H1 (cell line): Measurements from ENCODE around the gene TFF3. TPM values are rescaled to one million over a fixed set of nuclear protein-coding genes. Genes with fewer than 3 reads are reported as not detected.
"Not testable (repeated sequence)": the region's sequence is repeated elsewhere in the genome, so short reads cannot be mapped to it uniquely, and the experiment has no call there.

Experiments used
- CTCF ChIA-PET: fragments of 300-600 bp; sonication (Branson Sonifier 250); formaldehyde crosslinking; loops from one replicate; lab custom pipeline; 2021; ENCODE audit not compliant: partially characterized antibody; lab: Charles Lee
- POLR2A ChIA-PET: fragments of 300-600 bp; sonication (Branson Sonifier 250); formaldehyde crosslinking; loops from one replicate; lab custom pipeline; 2021; ENCODE audit warnings: inconsistent platforms; ENCODE audit not compliant: partially characterized antibody; lab: Charles Lee
- DNase-seq, 2 experiments: peaks; one replicate each; pipeline versions ENCODE4 v3.0.0 to v3.0.0-alpha.2; 2010 to 2022; ENCODE audit warnings: low spot score in 2 of 2, low read depth in 1 of 2, mixed read lengths in 1 of 2
- FAIRE-seq: peaks from 2 replicates; lab custom pipeline; 2011; peaks lifted over from hg19 to GRCh38; lab: Jason Lieb, UNC
- H2AFZ ChIP-seq: 2 replicates; pipeline ENCODE4 v1.8.1; 2012; ENCODE audit warnings: low read length, inconsistent platforms
- H2AK5ac ChIP-seq: 2 replicates; pipeline ENCODE4 v1.6.1; 2013; ENCODE audit warnings: low read depth, low read length
- H2BK120ac ChIP-seq: replicated peaks from 2 replicates; pipeline ENCODE3; 2013; ENCODE audit warnings: low read depth, low read length, inconsistent platforms
- H2BK12ac ChIP-seq: 2 replicates; pipeline ENCODE4 v1.6.1; 2013; ENCODE audit warnings: low read depth, low read length
- H2BK15ac ChIP-seq: 2 replicates; pipeline ENCODE4 v1.6.1; 2013; ENCODE audit warnings: low read length
- H2BK20ac ChIP-seq: 2 replicates; pipeline ENCODE4 v1.6.1; 2013; ENCODE audit warnings: low read length
- H2BK5ac ChIP-seq: 2 replicates; pipeline ENCODE4 v1.6.1; 2013; ENCODE audit warnings: low read depth, low read length
- H3K14ac ChIP-seq: 2 replicates; pipeline ENCODE4 v1.6.1; 2013; ENCODE audit warnings: inconsistent platforms; ENCODE audit not compliant: insufficient read length
- H3K18ac ChIP-seq: 2 replicates; pipeline ENCODE4 v1.6.1; 2013; ENCODE audit warnings: low read length; ENCODE audit errors: extremely low read depth
- H3K23ac ChIP-seq: 2 replicates; pipeline ENCODE4 v1.6.1; 2013; ENCODE audit warnings: inconsistent platforms; ENCODE audit not compliant: insufficient read length
- H3K23me2 ChIP-seq: 2 replicates; pipeline ENCODE4 v1.6.1; 2013; ENCODE audit warnings: low read depth, low read length
- H3K27ac ChIP-seq: 2 replicates; pipeline ENCODE4 v1.6.1; 2011; ENCODE audit warnings: low read depth, low read length, inconsistent platforms
- H3K27me3 ChIP-seq, 4 experiments: replicated peaks in 1 of 4; 1 replicate in 1 of 4; 2 replicates in 3 of 4; pipeline versions ENCODE4 v1.6.1 to v1.8.1; 2011 to 2013; ENCODE audit warnings: low read length in 3 of 4, mild to moderate bottlenecking in 3 of 4, inconsistent platforms in 2 of 4, mixed read lengths in 2 of 4, moderate library complexity in 1 of 4; ENCODE audit not compliant: control insufficient read depth in 3 of 4, insufficient read depth in 3 of 4; ENCODE audit errors: extremely low read depth in 1 of 4
- H3K36me3 ChIP-seq, 4 experiments: 2 replicates each; pipeline versions ENCODE4 v1.6.1 to v1.8.1; 2011 to 2013; ENCODE audit warnings: mild to moderate bottlenecking in 4 of 4, low read length in 3 of 4, moderate library complexity in 2 of 4, control low read depth in 1 of 4, inconsistent platforms in 1 of 4; ENCODE audit not compliant: insufficient read depth in 4 of 4, control insufficient read depth in 2 of 4
- H3K4ac ChIP-seq: replicated peaks from 2 replicates; pipeline ENCODE3; 2013; ENCODE audit warnings: low read length, low read depth, mixed read lengths, inconsistent platforms; ENCODE audit not compliant: insufficient read length
- H3K4me1 ChIP-seq, 4 experiments: replicated peaks in 1 of 4; 1 replicate in 1 of 4; 2 replicates in 3 of 4; pipeline versions ENCODE4 v1.6.1 to v1.8.1; 2011 to 2013; ENCODE audit warnings: low read length in 3 of 4, inconsistent platforms in 2 of 4, mixed read lengths in 1 of 4; ENCODE audit not compliant: insufficient read depth in 4 of 4, control insufficient read depth in 3 of 4
- H3K4me2 ChIP-seq, 2 experiments: 2 replicates each; pipeline versions ENCODE4 v1.6.1 to v1.8.1; 2011 to 2013; ENCODE audit warnings: low read depth in 2 of 2, low read length in 2 of 2, control low read depth in 1 of 2, inconsistent platforms in 1 of 2, mild to moderate bottlenecking in 1 of 2; ENCODE audit not compliant: insufficient read depth in 1 of 2
- H3K4me3 ChIP-seq, 4 experiments: fragments of 200-600, 300-600 bp in 1 of 4; sonication (generic), shearing (Covaris generic), sonication (Bioruptor Twin) in 1 of 4; 2 replicates each; pipeline versions ENCODE4 v1.5.1 to v1.8.1; 2011 to 2016; ENCODE audit warnings: low read length in 4 of 4, low read depth in 3 of 4, control low read depth in 2 of 4, inconsistent platforms in 2 of 4, mild to moderate bottlenecking in 2 of 4, mixed read lengths in 1 of 4, moderate library complexity in 1 of 4; ENCODE audit not compliant: insufficient read depth in 2 of 4; ENCODE audit errors: extremely low read depth in 1 of 4
- H3K56ac ChIP-seq: replicated peaks from 2 replicates; pipeline ENCODE3; 2013; ENCODE audit warnings: low read depth, mild to moderate bottlenecking, mixed read lengths, low read length, inconsistent platforms; ENCODE audit not compliant: insufficient read length
- H3K79me1 ChIP-seq: 2 replicates; pipeline ENCODE4 v1.6.1; 2013; ENCODE audit warnings: low read depth, low read length, control low read depth
- H3K79me2 ChIP-seq, 2 experiments: 2 replicates each; pipeline versions ENCODE4 v1.6.1 to v1.8.1; 2012 to 2013; ENCODE audit warnings: low read length in 2 of 2, mild to moderate bottlenecking in 2 of 2, inconsistent platforms in 1 of 2; ENCODE audit not compliant: insufficient read depth in 2 of 2, control insufficient read depth in 1 of 2
- H3K9ac ChIP-seq, 4 experiments: replicated peaks in 1 of 4; 1 replicate in 1 of 4; 2 replicates in 3 of 4; pipeline versions ENCODE4 v1.6.1 to v1.8.1; 2011 to 2013; ENCODE audit warnings: low read depth in 3 of 4, low read length in 3 of 4, control low read depth in 2 of 4, mild to moderate bottlenecking in 2 of 4, moderate library complexity in 2 of 4, inconsistent platforms in 1 of 4; ENCODE audit errors: extremely low read depth in 1 of 4
- H3K9me3 ChIP-seq, 2 experiments: 2 replicates each; pipeline versions ENCODE4 v1.6.1 to v1.8.1; 2012 to 2013; ENCODE audit warnings: mild to moderate bottlenecking in 2 of 2, moderate library complexity in 2 of 2, control low read depth in 1 of 2, inconsistent platforms in 1 of 2, low read depth in 1 of 2, low read length in 1 of 2, mixed read lengths in 1 of 2; ENCODE audit not compliant: insufficient read depth in 2 of 2
- H4K20me1 ChIP-seq, 2 experiments: replicated peaks in 1 of 2; 2 replicates each; pipeline versions ENCODE3 to v1.8.1; 2011 to 2013; ENCODE audit warnings: inconsistent platforms in 2 of 2, low read length in 2 of 2, mild to moderate bottlenecking in 1 of 2; ENCODE audit not compliant: insufficient read depth in 2 of 2, control insufficient read depth in 1 of 2
- H4K5ac ChIP-seq: 2 replicates; pipeline ENCODE4 v1.6.1; 2013; ENCODE audit warnings: low read length, low read depth, mixed read lengths, inconsistent platforms; ENCODE audit not compliant: insufficient read length
- H4K8ac ChIP-seq: 2 replicates; pipeline ENCODE4 v1.8.0; 2013; ENCODE audit warnings: mild to moderate bottlenecking, moderate library complexity, low read length, inconsistent platforms; ENCODE audit not compliant: insufficient read depth; ENCODE audit errors: extremely low read depth
- H4K91ac ChIP-seq: replicated peaks from 2 replicates; pipeline ENCODE3; 2013; ENCODE audit warnings: low read length, mixed read lengths, inconsistent platforms; ENCODE audit not compliant: insufficient read length
- WGBS, 2 experiments: shearing (Covaris generic) in 1 of 2; methylation state at CpG; one replicate each; pipeline versions ENCODE4 v1.1.6 to v1.1.7; 2013 to 2015; ENCODE audit warnings: low lambda C conversion rate in 2 of 2, mixed read lengths in 2 of 2, inconsistent platforms in 1 of 2, low coverage in 1 of 2, missing lambda C conversion rate in 1 of 2; ENCODE audit not compliant: insufficient replicate concordance in 2 of 2, insufficient coverage in 1 of 2, insufficient read length in 1 of 2; ENCODE audit errors: extremely low coverage in 1 of 2, missing lambda C conversion rate in 1 of 2; 5-methylcytosine and 5-hydroxymethylcytosine counted together
- polyA plus RNA-seq, 7 experiments: library from polyadenylated mRNA; depleted of rRNA in 3 of 7; stranded (reverse) in 5 of 7; unstranded in 2 of 7; fragments of >200 nt in 5 of 7; fragments of 200-250 nt in 2 of 7; gene quantifications; 1 replicate in 5 of 7; 2 replicates in 1 of 7; 4 replicates in 1 of 7; pipeline versions ENCODE4 v1.2.1 to v1.2.3, GENCODE V29; 2011 to 2013; ENCODE audit warnings: missing spikeins in 2 of 7, mixed read lengths in 2 of 7
- total RNA-seq: library from RNA; stranded (reverse); fragmentation: NEBNext Ultra II Directional; extraction: Animal tissue kit (Norgen Biotek cat#: 25700); gene quantifications from 2 replicates; pipeline ENCODE4 v1.2.1, GENCODE V29; 2021

The TFF3 gene
- total and polyA plus RNA-seq, 2 of the 8 experiments (the other 6 are each of a cell fraction or from before 2014, with no cell fraction given): 1.7 to 6.7 TPM

GRCh38 chr21:42292563-42293142 lies 22.6 kb downstream of the TFF3 start:
- H3K4me3 ChIP-seq, H3K14ac ChIP-seq, H2AFZ ChIP-seq, H3K79me2 ChIP-seq, H2BK120ac ChIP-seq, H3K9me3 ChIP-seq, H3K23ac ChIP-seq, H3K79me1 ChIP-seq, H3K4me1 ChIP-seq, H3K4me2 ChIP-seq, H3K36me3 ChIP-seq, H4K8ac ChIP-seq, H3K9ac ChIP-seq, FAIRE-seq, POLR2A ChIA-PET, H3K27ac ChIP-seq, H3K18ac ChIP-seq, H3K27me3 ChIP-seq, CTCF ChIA-PET, H4K91ac ChIP-seq, DNase-seq, H3K4ac ChIP-seq, H4K5ac ChIP-seq: not testable (repeated sequence)
- Histone ChIP-seq H2BK12ac (peak overlapping the region; percentile 95; the same call in 1 of the 2 replicates), H2BK5ac (peak overlapping the region; percentile 76; the same call in 1 of the 2 replicates), H2AK5ac (peak overlapping the region; percentile 97), H3K56ac (peak overlapping the region; percentile 98), H3K23me2 (peaks cover 16% of the 10 kb centered on the region; the same call in 1 of the 2 replicates), H2BK20ac (peak overlapping the region; percentile 61), H2BK15ac (peak overlapping the region; percentile 99), H4K20me1 (peaks cover 0 to 11% of the 10 kb centered on the region in 2 experiments)
- 95 to 100% methylated on average over 1 to 4 of the region's 4 CpGs for WGBS, 2 experiments
